ENCODE data around the gene TMC8.
A peak's percentile ranks its signal among the peaks of the same experiment; 100 is the strongest.

The TMC8 gene

DNA sequence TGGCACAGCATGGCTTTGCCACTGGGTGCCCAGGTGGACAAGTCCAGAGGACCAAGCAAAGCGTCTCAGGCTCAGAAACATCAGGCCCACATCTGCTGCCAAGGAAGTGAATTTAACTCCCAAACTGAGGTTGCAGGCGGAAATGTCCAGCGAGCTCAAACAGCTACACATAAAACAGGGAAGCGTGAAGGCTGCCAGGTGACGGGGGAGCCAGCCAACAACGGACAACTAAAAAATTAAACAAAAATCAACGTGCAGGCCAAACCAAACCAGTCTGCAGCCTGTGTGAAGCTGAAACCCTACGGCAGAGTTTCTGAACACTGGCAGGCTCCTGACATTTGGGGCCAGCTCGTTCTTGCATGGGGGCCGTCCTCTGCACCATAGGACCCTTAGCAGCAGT lies 53.8 kb downstream of the TMC8 start:
- no peak for DNase-seq

- no peak for DNase-seq
Measured at GRCh38 chr17:78184868-78185267, 54.3 kb downstream of the TMC8 start.

DNA sequence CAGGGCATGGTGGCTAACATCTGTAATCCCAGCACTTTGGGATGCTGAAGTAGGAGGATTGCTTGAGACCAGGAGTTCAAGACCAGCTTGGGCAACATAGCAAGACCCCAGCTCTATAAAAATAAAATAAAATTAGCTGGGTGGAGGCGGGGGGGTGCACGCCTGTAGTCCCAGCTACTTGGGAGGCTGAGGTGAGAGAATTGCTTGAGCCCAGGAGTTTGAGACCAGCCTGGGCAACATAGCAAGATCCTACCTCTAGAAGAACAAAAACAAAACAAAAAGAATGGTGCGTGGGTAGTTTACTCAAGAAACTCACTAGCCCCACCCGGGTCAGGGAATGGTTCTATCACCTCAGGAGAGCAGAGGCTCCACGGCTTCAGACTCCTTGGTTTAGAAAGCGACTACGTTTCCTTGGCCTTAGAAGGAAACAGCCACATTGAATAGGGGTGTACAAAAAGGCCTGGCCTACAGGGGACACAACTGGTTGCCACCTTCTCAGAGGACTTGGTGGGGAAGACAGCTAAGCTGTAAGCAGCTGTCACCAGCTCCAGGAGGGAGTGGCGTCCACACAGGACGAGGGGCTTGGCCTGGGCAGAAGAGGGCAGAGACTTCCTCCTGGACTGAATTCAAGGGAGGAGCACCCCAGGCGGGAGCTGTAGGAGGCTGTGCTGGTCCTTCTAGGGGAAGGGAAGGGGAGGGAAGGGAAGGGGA lies 55.6 kb downstream of the TMC8 start:
- peak; percentile 84 for DNase-seq

DNA sequence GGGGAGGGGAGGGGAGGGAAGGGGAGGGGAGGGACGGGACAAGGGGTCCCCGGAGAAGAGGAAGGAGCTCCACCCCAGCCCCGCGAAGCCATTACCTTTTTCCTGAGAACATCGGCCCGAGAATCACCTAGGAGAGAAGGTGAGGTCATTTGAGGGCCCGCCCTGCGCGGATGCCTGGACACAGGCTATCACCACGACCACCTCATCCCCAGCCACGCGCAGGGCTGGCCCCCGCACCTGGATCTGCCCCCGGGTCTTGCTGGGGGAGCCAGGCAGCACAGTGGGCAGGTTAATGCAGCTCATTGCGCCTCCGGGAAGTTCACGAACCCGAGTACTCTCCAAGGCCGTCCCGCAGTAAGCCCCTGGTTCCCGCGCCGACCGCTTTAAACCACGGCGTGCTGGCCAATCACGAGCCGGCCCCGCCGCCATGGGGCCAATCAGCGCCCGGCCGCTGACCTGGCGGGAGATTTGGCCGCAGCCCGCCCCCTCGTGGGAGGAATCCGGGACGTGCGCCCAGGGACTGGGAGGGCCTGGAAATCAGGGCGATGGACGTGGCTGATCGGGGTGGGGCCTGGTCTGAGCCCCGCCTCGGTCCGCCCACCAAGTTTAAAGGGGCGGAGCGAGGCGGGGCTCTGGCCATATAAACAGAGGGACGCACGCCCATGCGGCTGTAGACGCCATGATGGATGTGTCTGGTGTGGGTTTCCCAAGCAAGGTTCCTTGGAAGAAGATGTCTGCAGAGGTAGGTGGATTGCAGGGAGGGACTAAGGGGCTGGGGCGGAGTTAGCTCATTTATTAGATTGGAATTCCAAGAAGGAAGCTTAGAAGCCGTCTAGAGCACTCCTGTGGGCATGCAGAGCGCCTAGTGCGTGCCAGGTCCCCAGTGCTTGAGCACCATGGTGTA lies 56.4 kb downstream of the TMC8 start, which contains the start of the genes AFMID and TK1:
Gene AFMID, plus strand, starts transcription at position 671 of the 904 bp plus-strand sequence. Its CDS starts 9 bp downstream, at position 680.
Gene TK1, minus strand, starts transcription at position 361 of the 904 bp plus-strand sequence. Its CDS starts 58 bp downstream, at position 303.
- peak; percentile 100 for DNase-seq

Measured in islet precursor cell (in vitro differentiated cells).